HG03025 (cell line): ENCODE results near the gene ODC1.

Experiments used
- ATAC-seq: cut with Tn5 transposase; IDR thresholded peaks from one replicate; pipeline ENCODE4 v1.9.1; 2021; ENCODE audit warnings: mild to moderate bottlenecking, moderate library complexity; ENCODE audit not compliant: unreplicated experiment, low FRiP score

The ODC1 gene

GRCh38 chr2:10435820-10436204 lies 12.3 kb downstream of the ODC1 start:
- ATAC-seq, result no peak

GRCh38 chr2:10434886-10435819 lies 13.0 kb downstream of the ODC1 start:
- no peak for ATAC-seq

- ATAC-seq, result no peak
These were observed 13.9 kb downstream of the ODC1 start for GRCh38 chr2:10433947-10434885.

- ATAC-seq, result no peak
These were observed 14.7 kb downstream of the ODC1 start for GRCh38 chr2:10433264-10433946.

- no peak for ATAC-seq
These were observed 15.6 kb downstream of the ODC1 start for GRCh38 chr2:10432311-10433181.

- ATAC-seq, result no peak
These were observed 16.3 kb downstream of the ODC1 start for GRCh38 chr2:10431797-10432196.

GRCh38 chr2:10430886-10431622 lies 17.1 kb downstream of the ODC1 start:
- no peak for ATAC-seq

- no peak for ATAC-seq
These were observed 19.2 kb downstream of the ODC1 start for GRCh38 chr2:10428924-10429323.

- ATAC-seq, result no peak
These were observed 19.8 kb downstream of the ODC1 start for GRCh38 chr2:10428355-10428754.

- no peak for ATAC-seq
These were observed 20.5 kb downstream of the ODC1 start for GRCh38 chr2:10427618-10427949.

GRCh38 chr2:10426726-10427617 lies 21.2 kb downstream of the ODC1 start:
- no peak for ATAC-seq

GRCh38 chr2:10425699-10426098 lies 22.4 kb downstream of the ODC1 start:
- ATAC-seq, result no peak

- ATAC-seq, result no peak
These were observed 23.1 kb downstream of the ODC1 start for GRCh38 chr2:10424916-10425505.

GRCh38 chr2:10424051-10424450 lies 24.1 kb downstream of the ODC1 start:
- ATAC-seq, result no peak

- no peak for ATAC-seq
These were observed 24.7 kb downstream of the ODC1 start for GRCh38 chr2:10423400-10423774.

GRCh38 chr2:10422732-10423399 lies 25.3 kb downstream of the ODC1 start:
- ATAC-seq, result no peak

GRCh38 chr2:10422251-10422650 lies 25.9 kb downstream of the ODC1 start:
- ATAC-seq, result no peak
